HTR-8/SVneo (cell line): ENCODE results near the gene UQCRFS1.
"Not testable (repeated sequence)": the region's sequence is repeated elsewhere in the genome, so short reads cannot be mapped to it uniquely, and the experiment has no call there.

ENCODE experiments used
- DNase-seq: peaks from one replicate; pipeline ENCODE4 v3.0.0; 2011; ENCODE audit warnings: low spot score, mixed read lengths; ENCODE audit not compliant: insufficient read length
- FAIRE-seq: peaks from 2 replicates; lab custom pipeline; 2011; peaks lifted over from hg19 to GRCh38; lab: Jason Lieb, UNC

The UQCRFS1 gene

GRCh38 chr19:29216021-29216420, 3.1 kb upstream of the UQCRFS1 start:
- DNase-seq, result no peak

GRCh38 chr19:29215322-29215845, 2.4 kb upstream of the UQCRFS1 start:
- FAIRE-seq (no peak), DNase-seq (no peak)

More at GRCh38 chr19:29216021-29216420, 3.1 kb upstream of the UQCRFS1 start:
- FAIRE-seq, result no peak

GRCh38 chr19:29214411-29214810, 1.5 kb upstream of the UQCRFS1 start:
- FAIRE-seq, result no peak
- no peak for DNase-seq

GRCh38 chr19:29212356-29212647, 649 bp downstream of the UQCRFS1 start:
- FAIRE-seq (no peak), DNase-seq (no peak)

- DNase-seq (no peak), FAIRE-seq (no peak)
Measured at GRCh38 chr19:29211562-29212355, 1.2 kb downstream of the UQCRFS1 start.

- not testable (repeated sequence) for FAIRE-seq, DNase-seq
Measured at GRCh38 chr19:29211041-29211440, 1.9 kb downstream of the UQCRFS1 start.

- not testable (repeated sequence) for DNase-seq, FAIRE-seq
Measured at GRCh38 chr19:29210502-29210901, 2.4 kb downstream of the UQCRFS1 start.

GRCh38 chr19:29207403-29208187, 5.4 kb downstream of the UQCRFS1 start:
- DNase-seq, FAIRE-seq: not testable (repeated sequence)

- no peak for FAIRE-seq
Measured at GRCh38 chr19:29206453-29206852, 6.5 kb downstream of the UQCRFS1 start.

GRCh38 chr19:29202281-29202680, 10.7 kb downstream of the UQCRFS1 start:
- no peak for FAIRE-seq

More at GRCh38 chr19:29206453-29206852, 6.5 kb downstream of the UQCRFS1 start:
- DNase-seq, result no peak

GRCh38 chr19:29201855-29202254, 11.1 kb downstream of the UQCRFS1 start:
- DNase-seq (no peak), FAIRE-seq (no peak)

More at GRCh38 chr19:29202281-29202680, 10.7 kb downstream of the UQCRFS1 start:
- no peak for DNase-seq

- FAIRE-seq, result no peak
- no peak for DNase-seq
Measured at GRCh38 chr19:29194658-29195057, 18.3 kb downstream of the UQCRFS1 start.

- DNase-seq (no peak), FAIRE-seq (no peak)
Measured at GRCh38 chr19:29193155-29193554, 19.8 kb downstream of the UQCRFS1 start.

GRCh38 chr19:29191005-29191404, 21.9 kb downstream of the UQCRFS1 start:
- DNase-seq (no peak), FAIRE-seq (no peak)

- FAIRE-seq (no peak), DNase-seq (no peak)
Measured at GRCh38 chr19:29189033-29189360, 24.0 kb downstream of the UQCRFS1 start.

- FAIRE-seq (no peak), DNase-seq (no peak)
Measured at GRCh38 chr19:29188289-29189032, 24.5 kb downstream of the UQCRFS1 start.

- FAIRE-seq, result no peak
Measured at GRCh38 chr19:29187676-29188075, 25.3 kb downstream of the UQCRFS1 start.

GRCh38 chr19:29185427-29185826, 27.5 kb downstream of the UQCRFS1 start:
- no peak for FAIRE-seq
- no peak for DNase-seq

More at GRCh38 chr19:29187676-29188075, 25.3 kb downstream of the UQCRFS1 start:
- DNase-seq, result no peak

GRCh38 chr19:29176981-29177754, 35.8 kb downstream of the UQCRFS1 start:
- DNase-seq (no peak), FAIRE-seq (no peak)

- FAIRE-seq, result no peak
Measured at GRCh38 chr19:29173896-29174295, 39.1 kb downstream of the UQCRFS1 start.

More at GRCh38 chr19:29173896-29174295, 39.1 kb downstream of the UQCRFS1 start:
- no peak for DNase-seq
